HG02981 (cell line): ENCODE data around the gene BAX.

Source experiments
- ATAC-seq: cut with Tn5 transposase; IDR thresholded peaks from one replicate; pipeline ENCODE4 v1.9.1; 2021; ENCODE audit warnings: mild to moderate bottlenecking, moderate library complexity; ENCODE audit not compliant: unreplicated experiment

BAX gene

DNA sequence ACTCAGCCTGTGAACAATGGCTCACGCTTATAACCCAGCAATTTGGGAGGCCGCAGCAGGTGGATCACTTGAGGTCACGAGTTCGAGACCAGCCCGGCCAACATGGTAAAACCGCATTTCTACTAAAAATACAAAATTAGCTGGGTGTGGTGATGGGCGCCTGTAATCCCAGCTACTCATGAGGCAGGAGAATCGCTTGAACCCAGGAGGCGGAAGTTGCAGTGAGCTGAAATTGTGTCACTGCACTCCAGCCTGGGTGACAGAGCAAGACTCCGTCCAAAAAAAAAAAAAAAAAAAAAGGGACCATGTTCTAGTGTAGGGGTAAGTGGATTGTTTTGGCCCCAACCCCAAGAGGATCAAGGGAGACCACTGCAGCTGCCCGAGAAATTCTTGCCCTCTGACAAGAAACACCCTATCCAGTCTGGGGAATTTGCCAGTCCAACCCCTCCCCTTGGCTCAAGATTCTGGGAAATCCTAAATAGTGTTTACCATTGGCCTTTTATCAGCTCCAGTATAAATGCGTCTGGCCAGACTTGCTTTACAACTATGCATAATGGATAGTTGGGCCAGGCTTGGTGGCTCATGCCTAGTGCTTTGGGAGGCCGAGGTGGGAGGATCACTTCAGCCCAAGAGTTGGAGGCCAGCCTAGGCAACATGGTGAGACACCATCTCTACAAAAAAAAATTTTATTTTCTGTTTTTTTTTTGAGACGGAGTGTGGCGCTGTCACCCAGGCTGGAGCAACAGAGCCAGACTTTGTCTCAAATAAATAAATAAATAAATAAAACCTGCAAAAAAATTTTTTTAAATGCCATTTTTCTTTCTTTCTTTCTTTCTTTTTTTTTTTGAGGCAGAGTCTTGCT, 26.3 kb upstream of the BAX start:
- no peak for ATAC-seq

DNA sequence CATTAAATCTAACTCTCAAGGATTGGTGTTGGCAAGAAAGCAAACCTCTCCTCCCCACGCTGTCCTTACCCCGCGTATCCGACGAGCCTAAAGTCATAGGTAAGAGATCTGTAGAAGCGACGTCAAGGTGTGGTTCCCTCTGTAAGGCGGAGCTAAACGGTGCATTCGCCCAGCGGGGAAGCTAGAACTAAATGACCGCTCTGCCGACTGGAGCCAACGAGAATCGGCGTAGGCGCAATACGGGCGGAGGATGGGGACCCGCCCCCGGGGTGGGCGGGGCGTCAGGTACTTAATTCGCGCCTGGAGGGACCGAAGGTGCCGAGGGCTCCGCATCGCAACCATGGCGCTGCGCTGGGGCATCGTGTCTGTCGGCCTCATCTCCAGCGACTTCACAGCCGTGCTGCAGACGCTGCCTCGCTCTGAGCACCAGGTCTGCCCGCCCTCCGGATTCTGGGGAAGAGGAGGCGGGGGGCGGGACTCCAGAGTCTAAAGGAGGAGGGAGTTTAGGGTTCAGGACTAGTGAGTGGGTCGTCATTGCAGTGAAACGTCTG, 21.2 kb upstream of the BAX start, which contains the start of gene DHDH:
Gene DHDH (plus strand): TSS at position 318 of the 551 bp plus-strand sequence. CDS start 23 bp downstream, at position 341.
- no peak for ATAC-seq

DNA sequence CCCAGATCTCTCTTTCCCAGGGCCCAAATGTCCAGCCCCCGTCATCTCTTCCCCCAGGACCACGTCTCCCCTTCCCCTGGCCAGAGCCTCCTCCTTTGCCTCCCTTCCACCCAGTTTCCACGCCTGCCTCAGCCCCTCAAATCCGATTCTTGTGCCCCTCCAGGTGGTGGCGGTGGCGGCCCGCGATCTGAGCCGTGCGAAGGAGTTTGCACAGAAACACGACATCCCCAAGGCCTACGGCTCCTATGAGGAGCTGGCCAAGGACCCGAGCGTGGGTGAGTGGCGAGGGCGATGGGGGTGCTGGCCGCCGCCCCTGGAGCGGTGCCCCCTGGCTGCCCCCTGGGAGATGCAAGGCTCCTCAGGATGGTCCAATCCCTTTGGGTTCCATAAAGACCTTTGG, 19.8 kb upstream of the BAX start:
- ATAC-seq, result no peak

GRCh38 chr19:48935864-48936263, 18.8 kb upstream of the BAX start:
- ATAC-seq, result no peak

- ATAC-seq, result no peak
Measured at GRCh38 chr19:48938256-48938655, 16.4 kb upstream of the BAX start.

- no peak for ATAC-seq
Measured at GRCh38 chr19:48940902-48941301, 13.8 kb upstream of the BAX start.

- ATAC-seq, result no peak
Measured at GRCh38 chr19:48943081-48943480, 11.6 kb upstream of the BAX start.

GRCh38 chr19:48945415-48945814, 9.3 kb upstream of the BAX start:
- no peak for ATAC-seq

GRCh38 chr19:48945817-48946216, 8.9 kb upstream of the BAX start:
- no peak for ATAC-seq

- ATAC-seq, result no peak
Measured at GRCh38 chr19:48946463-48947257, 8.0 kb upstream of the BAX start.

DNA sequence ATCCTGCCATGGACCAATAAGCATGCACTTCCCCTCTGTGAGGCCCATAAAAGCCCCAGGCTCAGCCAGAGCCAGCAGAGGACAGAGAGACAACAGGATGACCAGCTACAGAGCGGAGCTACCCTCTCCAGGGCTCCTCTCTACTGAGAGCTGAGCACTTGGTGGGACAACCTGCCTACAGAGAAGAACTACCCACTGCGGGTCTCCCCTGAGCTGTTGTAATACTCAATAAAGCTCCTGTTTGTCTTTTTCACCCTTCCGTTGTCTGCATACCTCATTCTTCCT, 7.5 kb upstream of the BAX start:
- ATAC-seq, result no peak

DNA sequence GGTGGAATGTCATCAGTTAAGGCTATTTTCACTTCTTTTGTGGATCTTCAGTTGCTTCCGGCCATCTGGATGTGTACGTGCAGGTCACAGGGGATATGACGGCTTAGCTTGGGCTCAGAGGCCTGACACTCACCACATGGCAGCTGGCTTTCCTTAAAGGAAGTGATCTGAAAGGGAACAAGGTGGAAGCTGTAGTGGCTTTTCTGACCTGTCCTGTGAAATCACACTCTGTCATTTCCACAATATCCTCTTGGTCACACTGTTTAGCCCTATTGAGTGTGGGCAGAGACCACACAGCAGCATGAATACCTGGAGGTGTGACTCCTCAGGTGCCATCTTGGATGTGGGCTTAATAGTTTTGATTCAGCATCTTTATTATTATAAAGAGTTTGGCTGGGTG, 4.5 kb upstream of the BAX start:
- ATAC-seq, result no peak

- ATAC-seq, result no peak
Measured at GRCh38 chr19:48950830-48951519, 3.7 kb upstream of the BAX start.

DNA sequence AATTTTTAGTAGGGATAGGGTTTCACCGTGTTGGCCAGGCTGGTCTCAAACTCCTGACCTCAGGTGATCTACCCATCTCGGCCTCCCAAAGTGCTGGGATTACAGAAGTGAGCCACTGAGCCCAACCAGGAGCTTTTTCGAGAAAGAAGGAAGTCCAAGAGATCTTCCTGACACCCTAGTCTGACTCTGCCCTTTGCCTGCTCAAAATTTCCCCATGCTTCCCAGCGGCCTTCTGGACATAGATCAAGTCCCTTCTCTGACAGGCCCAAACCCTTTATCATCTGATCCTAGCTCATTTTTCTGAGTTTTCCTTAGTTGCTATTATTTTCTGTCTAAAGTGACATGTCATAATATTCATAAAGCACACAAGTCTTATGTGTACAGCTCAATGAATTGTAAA, 1.5 kb upstream of the BAX start:
- no peak for ATAC-seq

DNA sequence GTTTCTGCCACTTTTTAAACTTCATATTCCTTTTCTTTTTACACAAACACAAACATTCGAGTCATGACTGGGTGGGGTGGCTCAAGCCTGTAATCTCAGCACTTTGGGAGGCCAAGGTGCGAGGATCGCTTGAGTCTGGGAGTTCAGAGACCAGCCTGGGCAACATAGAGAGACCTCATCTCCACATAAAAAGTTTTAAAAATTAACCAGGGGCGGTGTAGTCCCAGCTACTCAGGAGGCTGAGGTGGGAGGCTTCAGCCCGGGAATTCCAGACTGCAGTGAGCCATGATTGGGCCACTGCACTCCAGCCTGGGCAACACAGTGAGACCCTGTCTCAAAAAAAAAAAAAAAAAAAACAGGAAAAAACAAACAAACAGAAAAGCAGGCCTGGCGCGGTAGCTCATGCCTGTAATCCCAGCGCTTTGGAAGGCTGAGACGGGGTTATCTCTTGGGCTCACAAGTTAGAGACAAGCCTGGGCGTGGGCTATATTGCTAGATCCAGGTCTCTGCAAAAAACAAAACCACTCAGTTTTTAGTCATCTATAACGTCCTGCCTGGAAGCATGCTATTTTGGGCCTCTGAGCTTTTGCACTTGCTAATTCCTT, 583 bp upstream of the BAX start:
- ATAC-seq, result no peak

DNA sequence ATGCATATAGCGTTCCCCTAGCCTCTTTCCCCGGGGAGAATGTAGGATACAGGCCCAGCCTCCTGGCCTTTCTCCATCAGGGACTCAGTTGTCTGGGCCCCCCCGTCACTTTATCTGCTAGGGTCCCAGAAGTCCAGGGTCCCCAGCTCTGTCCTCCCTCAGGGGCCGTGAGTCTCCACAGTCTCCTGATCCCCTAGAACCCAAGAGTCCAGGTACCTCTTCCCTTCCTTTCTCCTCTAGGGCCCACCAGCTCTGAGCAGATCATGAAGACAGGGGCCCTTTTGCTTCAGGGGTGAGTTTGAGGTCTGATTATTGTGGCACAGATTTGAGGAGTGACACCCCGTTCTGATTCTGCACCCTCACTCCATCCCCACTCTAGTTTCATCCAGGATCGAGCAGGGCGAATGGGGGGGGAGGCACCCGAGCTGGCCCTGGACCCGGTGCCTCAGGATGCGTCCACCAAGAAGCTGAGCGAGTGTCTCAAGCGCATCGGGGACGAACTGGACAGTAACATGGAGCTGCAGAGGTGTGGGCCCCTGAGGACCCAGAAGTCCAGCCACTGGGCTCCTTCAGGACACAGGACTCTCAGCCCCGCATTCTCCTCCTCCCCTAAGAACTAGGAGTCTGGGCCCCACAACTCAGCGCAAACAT, 758 bp downstream of the BAX start:
- no peak for ATAC-seq

GRCh38 chr19:48958006-48958405, 3.3 kb downstream of the BAX start:
- no peak for ATAC-seq

GRCh38 chr19:48959341-48960239, 4.9 kb downstream of the BAX start:
- no peak for ATAC-seq

- ATAC-seq, result no peak
Measured at GRCh38 chr19:48961051-48961649, 6.5 kb downstream of the BAX start.
